Erythroblast (primary cell): ENCODE data around the gene NLRP11.

Source experiments
- GATA1 ChIP-seq: IDR thresholded peaks from 2 replicates; pipeline ENCODE4 v1.6.1; 2011; ENCODE audit warnings: low read depth, mild to moderate bottlenecking, control low read depth, low read length, moderate library complexity
- POLR2A ChIP-seq: IDR thresholded peaks from 2 replicates; pipeline ENCODE4 v1.6.1; 2011; ENCODE audit warnings: mild to moderate bottlenecking, low read length

DNA sequence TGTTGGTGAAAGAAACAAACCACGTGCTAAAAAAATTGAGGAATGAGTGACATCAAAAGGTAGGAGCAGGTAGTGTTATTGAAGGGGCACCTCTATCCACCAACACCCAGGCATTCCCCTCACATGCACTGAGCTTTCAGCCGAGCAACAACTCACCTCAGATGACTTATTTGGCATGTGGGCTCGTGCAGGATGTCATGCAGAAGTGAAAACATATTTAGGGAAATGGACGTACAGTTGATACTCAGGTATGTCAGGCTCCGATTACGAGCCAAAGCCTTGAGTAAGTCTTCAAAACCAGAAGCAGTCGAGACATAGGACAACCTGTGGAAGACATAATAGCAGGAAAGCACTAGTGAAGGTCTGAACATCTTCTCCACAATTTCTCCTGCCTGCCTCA lies 30.4 kb downstream of the NLRP11 start:
- TF ChIP-seq POLR2A = no peak
- TF ChIP-seq GATA1 = no peak
